Fibroblast of lung (primary cell): ENCODE measurements around the gene EGF. TPM values are rescaled to one million over a fixed set of nuclear protein-coding genes. Genes with fewer than 3 reads are reported as not detected.

Source experiments
- DNase-seq, 2 donors: peaks; one replicate each; pipeline versions ENCODE4 v3.0.0 to v3.0.0-alpha.2; 2010; ENCODE audit warnings: low read depth in 2 of 2
- H2AFZ ChIP-seq: 2 replicates; pipeline ENCODE4 v1.5.1; 2012; ENCODE audit warnings: low read length, control low read depth, inconsistent platforms
- H3K27ac ChIP-seq: 2 replicates; pipeline ENCODE4 v1.5.1; 2011; ENCODE audit warnings: low read length, control low read depth; ENCODE audit not compliant: insufficient read depth
- H3K27me3 ChIP-seq: 2 replicates; pipeline ENCODE4 v1.5.1; 2011; ENCODE audit warnings: mild to moderate bottlenecking, low read length; ENCODE audit not compliant: control insufficient read depth, insufficient read depth
- H3K36me3 ChIP-seq: 2 replicates; pipeline ENCODE4 v1.5.1; 2011; ENCODE audit warnings: low read length; ENCODE audit not compliant: control insufficient read depth, insufficient read depth
- H3K4me1 ChIP-seq: 2 replicates; pipeline ENCODE4 v1.5.1; 2011; ENCODE audit warnings: low read length; ENCODE audit not compliant: control insufficient read depth, insufficient read depth; ENCODE audit errors: extremely low read depth
- H3K4me2 ChIP-seq: 2 replicates; pipeline ENCODE4 v1.5.1; 2011; ENCODE audit warnings: low read length, control low read depth; ENCODE audit not compliant: insufficient read depth; ENCODE audit errors: extremely low read depth
- H3K4me3 ChIP-seq, 4 experiments: fragments of 200-600 bp in 1 of 4; sonication (generic) in 1 of 4; replicated peaks in 1 of 4; 2 replicates each; pipeline ENCODE4 v1.5.1; 2011 to 2016; ENCODE audit warnings: low read length in 4 of 4, low read depth in 3 of 4, mild to moderate bottlenecking in 3 of 4, control low read depth in 2 of 4, inconsistent platforms in 1 of 4, mixed read lengths in 1 of 4; ENCODE audit not compliant: insufficient read depth in 1 of 4; ENCODE audit errors: control extremely low read depth in 1 of 4
- H3K79me2 ChIP-seq: 2 replicates; pipeline ENCODE4 v1.5.1; 2012; ENCODE audit warnings: mild to moderate bottlenecking, low read length, inconsistent platforms; ENCODE audit not compliant: control insufficient read depth, insufficient read depth
- H3K9ac ChIP-seq: 2 replicates; pipeline ENCODE4 v1.5.1; 2011; ENCODE audit warnings: mild to moderate bottlenecking, low read length, control low read depth; ENCODE audit not compliant: insufficient read depth
- H3K9me3 ChIP-seq: 2 replicates; pipeline ENCODE4 v1.5.1; 2012; ENCODE audit warnings: low read depth, low read length; ENCODE audit not compliant: control insufficient read depth, insufficient read depth
- H4K20me1 ChIP-seq: 2 replicates; pipeline ENCODE4 v1.5.1; 2011; ENCODE audit warnings: low read length; ENCODE audit not compliant: control insufficient read depth, insufficient read depth; ENCODE audit errors: extremely low read depth
- EZH2 ChIP-seq: IDR thresholded peaks from 2 replicates; pipeline ENCODE4 v1.5.1; 2012; ENCODE audit warnings: low read length, control low read depth, mild to moderate bottlenecking; ENCODE audit errors: missing control alignments
- polyA plus RNA-seq, 2 donors: library from polyadenylated mRNA; depleted of rRNA in 1 of 2; stranded (reverse) in 1 of 2; unstranded in 1 of 2; fragments of >200 nt; gene quantifications; 2 replicates each; pipeline ENCODE4 v1.2.1, GENCODE V29; 2011 to 2012; ENCODE audit warnings: missing spikeins in 1 of 2
- total RNA-seq: library from RNA; depleted of rRNA; stranded (reverse); fragments of >200 nt; gene quantifications from 2 replicates; pipeline ENCODE4 v1.2.1, GENCODE V29; 2014
- TF ChIP-seq, protein P1 (sequence below), 2 donors: IDR thresholded peaks in 1 of 2; conservative IDR thresholded peaks in 1 of 2; 1 replicate in 1 of 2; 2 replicates in 1 of 2; pipeline ENCODE4 v1.5.1; 2011 to 2012; ENCODE audit warnings: low read length in 2 of 2, control low read depth in 1 of 2, inconsistent platforms in 1 of 2, low read depth in 1 of 2, mild to moderate bottlenecking in 1 of 2

Gene EGF
- total and polyA plus RNA-seq, 2 donors (not counting 1 experiment from before 2014, with no cell fraction given): 0.59 to 0.83 TPM

DNA sequence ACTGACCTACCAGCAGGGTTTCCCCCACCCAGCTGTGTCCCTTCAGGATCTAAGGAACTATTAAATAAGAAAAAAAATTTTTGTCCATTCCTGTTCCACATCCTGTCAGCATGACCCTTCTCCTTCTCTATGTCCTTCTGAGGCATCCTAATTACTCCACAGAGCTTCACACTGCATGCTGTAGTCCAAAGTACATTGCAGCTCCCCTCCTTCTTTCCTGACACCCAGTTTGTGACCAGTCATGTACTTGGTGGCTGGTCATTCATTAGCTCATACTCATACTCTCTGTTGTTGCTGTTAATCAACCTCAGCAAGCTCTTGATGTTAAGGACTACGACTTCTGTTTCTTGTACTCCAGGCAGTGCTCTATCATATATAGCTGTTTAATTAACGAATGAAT lies 2.4 kb upstream of the EGF start:
- Histone ChIP-seq H3K4me2 (no peak overlapping the region), H4K20me1 (no peaks in the 10 kb centered on the region), H2AFZ (no peak overlapping the region), H3K27ac (no peak overlapping the region), H3K4me3 (no peak overlapping the region), H3K9me3 (no peaks in the 10 kb centered on the region), H3K9ac (no peak overlapping the region), H3K79me2 (no peaks in the 10 kb centered on the region), H3K4me1 (no peaks in the 10 kb centered on the region), H3K27me3 (no peaks in the 10 kb centered on the region), H3K36me3 (no peaks in the 10 kb centered on the region)
- no peak for DNase-seq
- no peak for TF ChIP-seq EZH2
- TF ChIP-seq, protein P1, sequence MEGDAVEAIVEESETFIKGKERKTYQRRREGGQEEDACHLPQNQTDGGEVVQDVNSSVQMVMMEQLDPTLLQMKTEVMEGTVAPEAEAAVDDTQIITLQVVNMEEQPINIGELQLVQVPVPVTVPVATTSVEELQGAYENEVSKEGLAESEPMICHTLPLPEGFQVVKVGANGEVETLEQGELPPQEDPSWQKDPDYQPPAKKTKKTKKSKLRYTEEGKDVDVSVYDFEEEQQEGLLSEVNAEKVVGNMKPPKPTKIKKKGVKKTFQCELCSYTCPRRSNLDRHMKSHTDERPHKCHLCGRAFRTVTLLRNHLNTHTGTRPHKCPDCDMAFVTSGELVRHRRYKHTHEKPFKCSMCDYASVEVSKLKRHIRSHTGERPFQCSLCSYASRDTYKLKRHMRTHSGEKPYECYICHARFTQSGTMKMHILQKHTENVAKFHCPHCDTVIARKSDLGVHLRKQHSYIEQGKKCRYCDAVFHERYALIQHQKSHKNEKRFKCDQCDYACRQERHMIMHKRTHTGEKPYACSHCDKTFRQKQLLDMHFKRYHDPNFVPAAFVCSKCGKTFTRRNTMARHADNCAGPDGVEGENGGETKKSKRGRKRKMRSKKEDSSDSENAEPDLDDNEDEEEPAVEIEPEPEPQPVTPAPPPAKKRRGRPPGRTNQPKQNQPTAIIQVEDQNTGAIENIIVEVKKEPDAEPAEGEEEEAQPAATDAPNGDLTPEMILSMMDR (conservative IDR thresholded peaks at IDR 0.05 in 1 of 2, IDR thresholded peaks at IDR 0.05 in 1 of 2; ENCODE audit: low read depth in 1 of 2, low read length in 2 of 2): no peak

DNA sequence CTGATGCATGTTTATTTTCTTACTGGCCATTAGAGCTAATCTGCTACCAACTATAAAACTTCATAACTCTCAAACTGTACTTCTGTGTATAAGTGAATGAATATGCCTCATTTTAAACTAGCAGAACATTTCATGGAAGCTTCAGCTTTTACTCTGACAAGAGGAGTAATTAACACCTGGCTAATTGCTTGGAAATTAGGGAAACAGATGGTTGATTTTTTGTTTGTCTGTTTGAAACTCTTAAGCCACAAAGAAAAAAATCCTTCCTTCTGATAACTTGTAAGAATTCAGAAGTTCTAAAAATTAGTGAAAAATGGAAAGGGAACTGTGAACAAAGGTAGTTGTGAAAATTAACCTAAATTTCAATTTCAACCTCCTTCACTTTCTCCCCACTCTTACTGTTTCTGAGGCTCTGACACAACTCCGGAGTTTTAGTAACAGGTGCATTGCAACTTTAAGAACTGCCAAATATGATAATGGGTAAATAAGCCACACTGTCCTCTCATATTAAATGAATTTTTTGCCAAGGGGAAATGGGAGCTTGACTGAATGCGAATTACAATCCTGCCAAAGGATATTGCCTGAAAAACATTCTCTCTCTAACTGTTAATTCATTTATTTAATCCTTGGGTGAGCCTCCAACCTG lies 1.0 kb downstream of the EGF start:
- no peaks in the 10 kb centered on the region for H3K36me3 ChIP-seq
- no peaks in the 10 kb centered on the region for H3K9me3 ChIP-seq
- H3K27me3 ChIP-seq: no peaks in the 10 kb centered on the region
- H3K4me1 ChIP-seq: no peaks in the 10 kb centered on the region
- no peaks in the 10 kb centered on the region for H4K20me1 ChIP-seq
- H3K79me2 ChIP-seq: no peaks in the 10 kb centered on the region
- no peak overlapping the region for H3K9ac ChIP-seq
- no peak for TF ChIP-seq EZH2
- TF ChIP-seq, protein P1 (conservative IDR thresholded peaks at IDR 0.05 in 1 of 2, IDR thresholded peaks at IDR 0.05 in 1 of 2; ENCODE audit: low read depth in 1 of 2, low read length in 2 of 2): no peak
- H3K4me2 ChIP-seq: no peak overlapping the region
- no peak overlapping the region for H2AFZ ChIP-seq
- H3K27ac ChIP-seq: no peak overlapping the region
- no peak for DNase-seq
- no peak overlapping the region for H3K4me3 ChIP-seq

DNA sequence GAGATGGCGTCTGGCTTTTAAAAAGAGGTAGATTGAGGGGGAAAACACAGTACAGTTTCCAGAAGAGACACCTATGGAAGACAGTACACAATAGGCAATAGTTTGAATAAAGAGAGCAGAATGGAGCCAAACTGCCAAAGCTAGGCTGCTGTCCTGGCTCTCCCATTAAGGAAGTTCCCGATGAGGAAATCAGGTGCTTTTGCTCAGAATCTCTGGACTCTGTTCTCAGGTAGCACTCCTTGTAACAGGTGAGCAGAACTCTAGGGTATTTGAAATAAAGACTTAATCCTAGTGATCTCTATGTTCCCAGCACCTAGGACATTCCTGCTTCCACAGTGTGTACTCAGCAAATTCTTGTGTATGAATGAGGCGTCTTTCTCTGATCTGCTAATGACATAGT lies 1.6 kb downstream of the EGF start:
- Histone ChIP-seq H3K36me3 (no peaks in the 10 kb centered on the region), H3K4me1 (no peaks in the 10 kb centered on the region), H3K79me2 (no peaks in the 10 kb centered on the region), H3K4me3 (no peak overlapping the region), H3K27me3 (no peaks in the 10 kb centered on the region), H3K9ac (no peak overlapping the region), H3K9me3 (no peaks in the 10 kb centered on the region), H2AFZ (no peak overlapping the region), H4K20me1 (no peaks in the 10 kb centered on the region), H3K27ac (no peak overlapping the region), H3K4me2 (no peak overlapping the region)
- no peak for TF ChIP-seq EZH2
- TF ChIP-seq, protein P1 (conservative IDR thresholded peaks at IDR 0.05 in 1 of 2, IDR thresholded peaks at IDR 0.05 in 1 of 2; ENCODE audit: low read depth in 1 of 2, low read length in 2 of 2): no peak
- DNase-seq: no peak
